ENCODE data around the gene HMBS.
A peak's percentile ranks its signal among the peaks of the same experiment; 100 is the strongest.

The HMBS gene

DNA sequence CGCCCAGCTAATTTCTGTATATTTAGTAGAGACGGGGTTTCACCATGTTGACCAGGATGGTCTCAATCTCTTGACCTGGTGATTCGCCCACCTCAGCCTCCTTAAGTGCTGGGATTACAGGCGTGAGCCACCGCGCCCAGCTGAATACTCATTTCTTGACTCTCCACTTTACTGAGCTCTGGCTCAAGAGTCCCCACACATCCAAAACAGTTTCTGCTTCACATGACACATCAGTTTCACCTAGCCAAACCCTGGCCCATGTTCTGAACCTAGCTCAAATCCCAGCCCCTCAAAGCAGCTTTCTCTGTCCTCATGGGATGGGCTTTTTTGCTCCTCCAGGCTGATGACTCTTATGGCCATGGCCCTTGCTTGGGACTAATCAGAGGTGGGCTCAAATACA, 37.5 kb upstream of the HMBS start:
- DNase-seq (ENCODE audit: extremely low read depth, low read depth): no peak
- TF ChIP-seq, protein P1, sequence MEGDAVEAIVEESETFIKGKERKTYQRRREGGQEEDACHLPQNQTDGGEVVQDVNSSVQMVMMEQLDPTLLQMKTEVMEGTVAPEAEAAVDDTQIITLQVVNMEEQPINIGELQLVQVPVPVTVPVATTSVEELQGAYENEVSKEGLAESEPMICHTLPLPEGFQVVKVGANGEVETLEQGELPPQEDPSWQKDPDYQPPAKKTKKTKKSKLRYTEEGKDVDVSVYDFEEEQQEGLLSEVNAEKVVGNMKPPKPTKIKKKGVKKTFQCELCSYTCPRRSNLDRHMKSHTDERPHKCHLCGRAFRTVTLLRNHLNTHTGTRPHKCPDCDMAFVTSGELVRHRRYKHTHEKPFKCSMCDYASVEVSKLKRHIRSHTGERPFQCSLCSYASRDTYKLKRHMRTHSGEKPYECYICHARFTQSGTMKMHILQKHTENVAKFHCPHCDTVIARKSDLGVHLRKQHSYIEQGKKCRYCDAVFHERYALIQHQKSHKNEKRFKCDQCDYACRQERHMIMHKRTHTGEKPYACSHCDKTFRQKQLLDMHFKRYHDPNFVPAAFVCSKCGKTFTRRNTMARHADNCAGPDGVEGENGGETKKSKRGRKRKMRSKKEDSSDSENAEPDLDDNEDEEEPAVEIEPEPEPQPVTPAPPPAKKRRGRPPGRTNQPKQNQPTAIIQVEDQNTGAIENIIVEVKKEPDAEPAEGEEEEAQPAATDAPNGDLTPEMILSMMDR (IDR thresholded peaks at IDR 0.05; ENCODE audit: low read depth, low read length): no peak

DNA sequence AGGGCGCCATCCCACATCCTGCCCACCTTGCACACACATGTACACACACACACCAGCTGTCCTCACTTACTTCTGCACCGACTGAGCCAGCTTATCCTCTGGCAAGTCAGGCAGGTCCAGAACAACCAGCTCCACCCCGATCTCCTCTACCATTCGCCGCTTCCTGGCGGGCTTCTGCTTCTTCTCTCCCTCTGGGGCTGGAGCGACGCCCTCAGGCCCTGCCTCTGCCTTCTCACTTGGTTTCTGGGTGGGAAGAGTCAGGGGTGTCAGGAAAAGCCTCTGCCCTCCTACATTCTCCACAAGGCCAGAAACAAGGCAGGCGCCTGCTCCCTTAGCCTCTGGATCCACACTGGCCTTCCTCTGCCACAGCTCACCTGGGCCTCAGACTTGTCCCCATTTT, 36.0 kb upstream of the HMBS start:
- TF ChIP-seq, protein P1 (IDR thresholded peaks at IDR 0.05; ENCODE audit: low read depth, low read length): no peak
- DNase-seq (ENCODE audit: extremely low read depth, low read depth): no peak

DNA sequence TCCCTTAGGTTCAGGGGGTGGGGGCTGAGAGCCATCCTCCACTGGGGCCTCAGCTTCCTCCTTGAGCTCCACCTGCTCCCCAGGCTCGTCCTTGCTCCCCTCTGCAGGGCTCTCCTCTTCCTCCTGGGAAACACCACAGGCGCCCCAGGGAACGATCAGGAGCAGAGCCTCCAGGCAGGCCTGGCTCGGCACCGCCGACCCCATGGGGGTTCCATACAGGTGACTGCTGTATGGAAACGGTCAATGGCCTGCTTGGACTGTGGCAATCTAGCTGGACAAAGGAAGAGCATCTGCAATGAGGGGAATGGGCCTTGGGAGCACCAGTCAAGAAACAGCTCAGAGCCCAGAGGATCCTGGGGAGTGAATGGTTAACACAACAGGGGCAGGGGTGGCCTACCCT, 35.6 kb upstream of the HMBS start:
- no peak for DNase-seq (ENCODE audit: extremely low read depth, low read depth)
- TF ChIP-seq, protein P1 (IDR thresholded peaks at IDR 0.05; ENCODE audit: low read depth, low read length): no peak

DNA sequence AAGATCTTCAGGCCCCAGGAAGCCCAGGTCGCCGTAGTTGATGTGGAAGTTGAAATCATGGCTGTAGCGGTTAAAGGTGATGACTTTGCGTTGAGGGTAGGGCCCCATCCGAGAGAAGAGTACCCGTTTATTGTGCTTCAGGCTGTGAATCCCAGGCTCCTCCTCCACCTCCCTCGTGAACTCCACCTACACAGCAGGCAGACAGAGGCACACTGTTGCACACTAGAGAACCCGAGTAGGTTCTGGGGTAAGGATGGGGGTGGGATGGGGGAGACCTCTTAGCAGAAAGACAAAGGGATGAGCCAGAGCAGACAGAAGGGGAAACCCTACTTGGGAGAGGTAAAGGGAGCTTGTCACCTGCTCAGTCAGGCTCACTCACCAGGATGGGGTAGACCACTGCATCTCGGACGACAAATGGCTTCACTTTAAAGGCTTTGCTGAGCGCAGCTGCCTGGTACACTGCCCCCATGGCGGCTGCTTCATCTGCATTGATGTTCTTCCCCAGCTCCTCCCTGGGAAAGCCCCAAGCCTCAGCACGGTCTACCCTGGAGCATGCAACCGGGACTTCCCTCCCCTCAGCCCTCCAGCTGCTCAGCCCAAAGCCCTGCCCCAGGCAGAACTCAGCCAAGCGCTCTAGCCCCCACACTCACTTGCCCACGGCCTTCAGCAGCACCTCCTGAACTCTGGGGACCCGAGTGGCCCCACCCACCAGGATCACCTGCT, 33.1 kb upstream of the HMBS start:
- TF ChIP-seq, protein P1 (IDR thresholded peaks at IDR 0.05; ENCODE audit: low read depth, low read length): no peak
- no peak for DNase-seq (ENCODE audit: extremely low read depth, low read depth)

DNA sequence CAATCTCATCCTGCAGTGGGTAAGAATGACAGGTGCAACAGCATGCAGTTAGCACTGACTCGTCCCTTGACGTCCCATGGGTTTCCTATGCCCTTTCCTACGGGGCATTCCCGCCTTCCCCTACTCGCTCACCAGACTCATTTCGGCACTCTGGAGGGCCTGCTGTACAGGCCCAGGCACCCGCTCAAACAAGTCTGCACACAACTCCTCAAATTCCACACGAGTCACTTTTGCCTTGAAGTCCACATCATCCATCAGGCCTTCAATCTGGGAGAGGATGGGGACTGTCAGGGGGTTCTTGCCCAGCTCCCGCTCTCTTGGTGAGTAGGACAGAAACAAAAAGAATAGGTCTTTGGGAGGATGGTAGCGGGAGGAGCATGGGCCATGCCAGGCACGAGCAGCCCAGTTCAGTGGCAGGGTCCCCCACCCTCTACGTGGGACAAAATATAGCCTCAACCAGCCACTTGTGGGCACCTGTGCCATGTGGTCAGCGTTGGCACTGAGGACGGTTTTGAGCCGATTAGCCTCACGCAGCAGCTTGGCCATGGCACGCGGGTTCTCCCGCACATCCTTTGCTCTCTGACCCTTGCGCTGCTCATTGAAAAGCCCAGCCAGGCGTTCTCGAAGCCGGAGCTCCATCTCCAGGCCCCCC, 32.4 kb upstream of the HMBS start:
- DNase-seq (ENCODE audit: extremely low read depth, low read depth): no peak
- TF ChIP-seq, protein P1 (IDR thresholded peaks at IDR 0.05; ENCODE audit: low read depth, low read length): no peak

DNA sequence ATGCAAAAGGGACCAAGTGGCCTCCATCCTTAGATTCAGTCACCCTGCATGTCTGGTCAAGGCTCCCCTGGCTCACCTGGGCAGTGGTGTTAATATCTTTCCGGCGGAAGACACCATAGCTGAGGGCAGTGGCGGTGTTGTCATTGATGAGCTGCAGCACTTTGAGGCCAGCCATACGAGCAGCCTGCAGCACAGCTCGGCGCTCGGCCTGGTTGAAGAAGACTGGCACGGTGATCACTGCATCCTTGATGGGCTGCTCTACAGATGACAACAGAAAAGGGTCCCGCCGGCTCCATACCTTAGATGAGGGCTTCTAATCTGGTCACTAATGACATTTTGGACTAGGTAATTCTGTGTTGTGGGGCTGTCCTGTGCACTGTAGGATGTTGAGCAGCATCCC, 30.3 kb upstream of the HMBS start:
- TF ChIP-seq, protein P1 (IDR thresholded peaks at IDR 0.05; ENCODE audit: low read depth, low read length): no peak
- no peak for DNase-seq (ENCODE audit: extremely low read depth, low read depth)

DNA sequence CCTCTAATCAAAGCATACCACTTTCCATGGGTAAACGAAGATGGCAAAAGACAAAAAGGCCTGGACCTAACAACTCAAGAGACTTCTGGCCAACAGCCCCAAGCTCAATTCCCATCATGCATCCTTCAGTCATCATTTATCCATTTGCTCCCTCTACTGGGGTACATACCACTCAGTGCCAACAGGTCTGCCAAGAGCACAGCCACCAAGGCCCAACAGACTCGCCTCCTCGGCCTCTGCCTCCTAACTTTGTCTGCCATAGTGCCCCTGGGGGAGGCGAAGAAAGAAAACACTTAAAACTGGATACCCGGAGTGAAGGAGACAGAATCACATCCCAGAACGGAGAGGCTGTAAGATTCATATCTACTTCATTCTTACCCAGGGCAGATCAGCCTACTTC, 28.8 kb upstream of the HMBS start:
- no peak for DNase-seq (ENCODE audit: extremely low read depth, low read depth)
- TF ChIP-seq, protein P1 (IDR thresholded peaks at IDR 0.05; ENCODE audit: low read depth, low read length): peak; percentile 14
